Breast epithelium (tissue), 4 donors: Measurements from ENCODE around the gene TVP23A. TPM values are rescaled to one million over a fixed set of nuclear protein-coding genes. Genes with fewer than 3 reads are reported as not detected.
"Not testable (repeated sequence)": the region's sequence is repeated elsewhere in the genome, so short reads cannot be mapped to it uniquely, and the experiment has no call there.

Source experiments
- DNase-seq, 2 donors: peaks; one replicate each; pipeline ENCODE4 v3.0.0-alpha.2; 2019; ENCODE audit warnings: low spot score in 2 of 2
- H3K27ac ChIP-seq, 2 donors: fragments of 200-600 bp; sonication (generic) in 1 of 2; one replicate each; pipeline ENCODE4 v1.5.1; 2016 to 2019; ENCODE audit warnings: mild to moderate bottlenecking in 1 of 2
- H3K27me3 ChIP-seq, 2 donors: fragments of 200-600 bp; sonication (generic) in 1 of 2; one replicate each; pipeline versions ENCODE4 v1.5.1 to v1.6.0; 2017 to 2019; ENCODE audit warnings: control low read depth in 1 of 2, mild to moderate bottlenecking in 1 of 2
- H3K36me3 ChIP-seq: fragments of 200-600 bp; one replicate; pipeline ENCODE4 v1.5.1; 2019
- H3K4me1 ChIP-seq, 2 donors: fragments of 200-600 bp; sonication (generic); one replicate each; pipeline ENCODE4 v1.5.1; 2016 to 2019; ENCODE audit warnings: control low read depth in 1 of 2
- H3K4me3 ChIP-seq, 3 donors: fragments of 200-600 bp; sonication (generic); 1 replicate in 2 of 3; 2 replicates in 1 of 3; pipeline ENCODE4 v1.5.1; 2016 to 2019; ENCODE audit warnings: mild to moderate bottlenecking in 3 of 3, moderate library complexity in 2 of 3
- H3K9me3 ChIP-seq, 2 donors: fragments of 200-600 bp; sonication (generic) in 1 of 2; one replicate each; pipeline ENCODE4 v1.5.1; 2016 to 2019; ENCODE audit warnings: control low read depth in 1 of 2
- CTCF ChIP-seq, 3 donors: fragments of 450-650 bp; IDR thresholded peaks; one replicate each; pipeline ENCODE4 v1.5.1; 2016 to 2017; ENCODE audit warnings: antibody characterized with exemption in 3 of 3, mild to moderate bottlenecking in 3 of 3, moderate library complexity in 3 of 3
- POLR2A ChIP-seq: fragments of 450-650 bp; IDR thresholded peaks from one replicate; pipeline ENCODE4 v1.6.1; 2016; ENCODE audit warnings: antibody characterized with exemption, mild to moderate bottlenecking, moderate library complexity
- POLR2AphosphoS5 ChIP-seq, 3 donors: sonication (generic); formaldehyde crosslinking; IDR thresholded peaks; one replicate each; pipeline ENCODE4 v1.6.1; 2017; ENCODE audit warnings: antibody characterized with exemption in 3 of 3
- intact Hi-C: fragments of 100-400 bp; cut with DNase I; formaldehyde crosslinking; loops from one replicate; pipeline ENCODE4 v1.15.1; 2023; ENCODE audit warnings: low total_unique reads
- total RNA-seq, 3 donors: library from RNA; depleted of rRNA; stranded (reverse); fragments of >200 nt; gene quantifications; one replicate each; pipeline ENCODE4 v1.1.0, GENCODE V29; 2016

Gene TVP23A
- total RNA-seq, 3 donors from 2014 or later: under 0.01 to 1.3 TPM; not detected in 1

GRCh38 chr16:10806698-10807097 lies 11.9 kb downstream of the TVP23A start:
- H3K9me3 ChIP-seq: no peaks in the 10 kb centered on the region
- H3K4me1 ChIP-seq: no peaks in the 10 kb centered on the region
- no peak overlapping the region for H3K27ac ChIP-seq
- DNase-seq: no peak
- no peak overlapping the region for H3K4me3 ChIP-seq
- no peak for TF ChIP-seq POLR2A
- no peak for TF ChIP-seq CTCF (IDR thresholded peaks at IDR 0.05)
- no peak for TF ChIP-seq POLR2AphosphoS5 (IDR thresholded peaks at IDR 0.05)
- H3K27me3 ChIP-seq: no peaks in the 10 kb centered on the region
- H3K36me3 ChIP-seq: no peaks in the 10 kb centered on the region
- intact Hi-C loops: no loop called here

- no peaks in the 10 kb centered on the region for H3K4me1 ChIP-seq
- H3K36me3 ChIP-seq: no peaks in the 10 kb centered on the region
- intact Hi-C loops: no loop called here
- no peak overlapping the region for H3K27ac ChIP-seq
- no peak for DNase-seq
- H3K9me3 ChIP-seq: no peaks in the 10 kb centered on the region
- H3K27me3 ChIP-seq: no peaks in the 10 kb centered on the region
- TF ChIP-seq POLR2A (no peak), POLR2AphosphoS5 (IDR thresholded peaks at IDR 0.05) (no peak), CTCF (IDR thresholded peaks at IDR 0.05) (no peak)
- no peak overlapping the region for H3K4me3 ChIP-seq
These were observed 13.3 kb downstream of the TVP23A start for GRCh38 chr16:10805334-10805733.

- H3K27me3 ChIP-seq: no peaks in the 10 kb centered on the region
- no peaks in the 10 kb centered on the region for H3K9me3 ChIP-seq
- H3K4me3 ChIP-seq: no peak overlapping the region
- intact Hi-C loops: no loop called here
- no peak for TF ChIP-seq POLR2AphosphoS5 (IDR thresholded peaks at IDR 0.05)
- no peak for TF ChIP-seq CTCF (IDR thresholded peaks at IDR 0.05)
- no peak for TF ChIP-seq POLR2A
- H3K36me3 ChIP-seq: no peaks in the 10 kb centered on the region
- H3K27ac ChIP-seq: no peak overlapping the region
- H3K4me1 ChIP-seq: no peaks in the 10 kb centered on the region
- DNase-seq: no peak
These were observed 18.9 kb downstream of the TVP23A start for GRCh38 chr16:10799736-10800135.

GRCh38 chr16:10791048-10791447 lies 27.5 kb downstream of the TVP23A start:
- Histone ChIP-seq H3K4me3 (no peak overlapping the region), H3K9me3 (no peaks in the 10 kb centered on the region), H3K27me3 (no peaks in the 10 kb centered on the region), H3K4me1 (no peaks in the 10 kb centered on the region), H3K36me3 (no peaks in the 10 kb centered on the region), H3K27ac (no peak overlapping the region)
- no peak for TF ChIP-seq POLR2AphosphoS5 (IDR thresholded peaks at IDR 0.05)
- TF ChIP-seq CTCF (IDR thresholded peaks at IDR 0.05): no peak
- TF ChIP-seq POLR2A: no peak
- intact Hi-C loops: no loop called here
- no peak for DNase-seq

GRCh38 chr16:10788630-10789029 lies 30.0 kb downstream of the TVP23A start:
- H3K9me3 ChIP-seq, H3K36me3 ChIP-seq, H3K4me1 ChIP-seq, H3K27me3 ChIP-seq, H3K27ac ChIP-seq, DNase-seq, H3K4me3 ChIP-seq: not testable (repeated sequence)
- intact Hi-C loops: loop anchor here (2.0 kb wide), 1 partner anchor 88 kb away; the partner anchor contains the start of gene CIITA

GRCh38 chr16:10787304-10787703 lies 31.3 kb downstream of the TVP23A start:
- intact Hi-C loops: no loop called here
- Histone ChIP-seq H3K4me1 (no peaks in the 10 kb centered on the region), H3K9me3 (no peaks in the 10 kb centered on the region), H3K4me3 (no peak overlapping the region), H3K36me3 (no peaks in the 10 kb centered on the region), H3K27me3 (no peaks in the 10 kb centered on the region), H3K27ac (no peak overlapping the region)
- no peak for DNase-seq
- TF ChIP-seq CTCF (IDR thresholded peaks at IDR 0.05) (no peak), POLR2A (no peak), POLR2AphosphoS5 (IDR thresholded peaks at IDR 0.05) (no peak)
